Neural cell (in vitro differentiated cells): ENCODE results near the gene RCAN3.

Source experiments
- EP300 ChIP-seq: fragments of 450-650 bp; conservative IDR thresholded peaks from 2 replicates; pipeline ENCODE4 v1.6.1; 2014; ENCODE audit warnings: antibody characterized with exemption, mild to moderate bottlenecking, moderate library complexity; ENCODE audit not compliant: poor library complexity, severe bottlenecking
- REST ChIP-seq: IDR thresholded peaks from 2 replicates; pipeline ENCODE4 v1.6.1; 2012; ENCODE audit warnings: borderline replicate concordance
- TF ChIP-seq, protein P1 (sequence below): fragments of 450-650 bp; IDR thresholded peaks from 2 replicates; pipeline ENCODE4 v1.5.1; 2014; ENCODE audit warnings: antibody characterized with exemption, mild to moderate bottlenecking, moderate library complexity; ENCODE audit not compliant: poor library complexity, severe bottlenecking

- peak; percentile 25 for TF ChIP-seq EP300
- TF ChIP-seq, protein P1, sequence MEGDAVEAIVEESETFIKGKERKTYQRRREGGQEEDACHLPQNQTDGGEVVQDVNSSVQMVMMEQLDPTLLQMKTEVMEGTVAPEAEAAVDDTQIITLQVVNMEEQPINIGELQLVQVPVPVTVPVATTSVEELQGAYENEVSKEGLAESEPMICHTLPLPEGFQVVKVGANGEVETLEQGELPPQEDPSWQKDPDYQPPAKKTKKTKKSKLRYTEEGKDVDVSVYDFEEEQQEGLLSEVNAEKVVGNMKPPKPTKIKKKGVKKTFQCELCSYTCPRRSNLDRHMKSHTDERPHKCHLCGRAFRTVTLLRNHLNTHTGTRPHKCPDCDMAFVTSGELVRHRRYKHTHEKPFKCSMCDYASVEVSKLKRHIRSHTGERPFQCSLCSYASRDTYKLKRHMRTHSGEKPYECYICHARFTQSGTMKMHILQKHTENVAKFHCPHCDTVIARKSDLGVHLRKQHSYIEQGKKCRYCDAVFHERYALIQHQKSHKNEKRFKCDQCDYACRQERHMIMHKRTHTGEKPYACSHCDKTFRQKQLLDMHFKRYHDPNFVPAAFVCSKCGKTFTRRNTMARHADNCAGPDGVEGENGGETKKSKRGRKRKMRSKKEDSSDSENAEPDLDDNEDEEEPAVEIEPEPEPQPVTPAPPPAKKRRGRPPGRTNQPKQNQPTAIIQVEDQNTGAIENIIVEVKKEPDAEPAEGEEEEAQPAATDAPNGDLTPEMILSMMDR = no peak
- TF ChIP-seq REST = no peak
Observed at GRCh38 chr1:24468685-24469316, 33.8 kb upstream of the RCAN3 start.
